ENCODE results near the gene RREB1.

Gene RREB1

GRCh38 chr6:7127680-7128079 is 19.9 kb downstream of the RREB1 start:
- in situ Hi-C loops (cut with MboI; ENCODE audit: low sequenced_read_pairs, unreplicated experiment): no loop called here

GRCh38 chr6:7129360-7129759 is 21.6 kb downstream of the RREB1 start:
- TF ChIP-seq CTCF (IDR thresholded peaks at IDR 0.05; ENCODE audit: borderline replicate concordance, control extremely low read depth, extremely low read depth, insufficient read depth, missing control alignments): no peak
- in situ Hi-C loops (cut with MboI; ENCODE audit: low sequenced_read_pairs, unreplicated experiment): no loop called here

More at GRCh38 chr6:7127680-7128079, 19.9 kb downstream of the RREB1 start:
- DNase-seq (ENCODE audit: low spot score): no peak
- no peak for TF ChIP-seq CTCF (IDR thresholded peaks at IDR 0.05; ENCODE audit: borderline replicate concordance, control extremely low read depth, extremely low read depth, insufficient read depth, missing control alignments)

GRCh38 chr6:7129784-7130569 is 22.2 kb downstream of the RREB1 start:
- in situ Hi-C loops (cut with MboI; ENCODE audit: low sequenced_read_pairs, unreplicated experiment): no loop called here
- no peak for TF ChIP-seq CTCF (IDR thresholded peaks at IDR 0.05; ENCODE audit: borderline replicate concordance, control extremely low read depth, extremely low read depth, insufficient read depth, missing control alignments)
- no peak for DNase-seq (ENCODE audit: low spot score)

More at GRCh38 chr6:7129360-7129759, 21.6 kb downstream of the RREB1 start:
- no peak for DNase-seq (ENCODE audit: low spot score)

GRCh38 chr6:7131390-7131789 is 23.6 kb downstream of the RREB1 start:
- no peak for TF ChIP-seq CTCF (IDR thresholded peaks at IDR 0.05; ENCODE audit: borderline replicate concordance, control extremely low read depth, extremely low read depth, insufficient read depth, missing control alignments)
- in situ Hi-C loops (cut with MboI; ENCODE audit: low sequenced_read_pairs, unreplicated experiment): no loop called here
- DNase-seq (ENCODE audit: low spot score): no peak

- in situ Hi-C loops (cut with MboI; ENCODE audit: low sequenced_read_pairs, unreplicated experiment): no loop called here
- no peak for TF ChIP-seq CTCF (IDR thresholded peaks at IDR 0.05; ENCODE audit: borderline replicate concordance, control extremely low read depth, extremely low read depth, insufficient read depth, missing control alignments)
- DNase-seq (ENCODE audit: low spot score): no peak
Observed at GRCh38 chr6:7132398-7133035, 24.8 kb downstream of the RREB1 start.

- DNase-seq (ENCODE audit: low spot score): no peak
- no peak for TF ChIP-seq CTCF (IDR thresholded peaks at IDR 0.05; ENCODE audit: borderline replicate concordance, control extremely low read depth, extremely low read depth, insufficient read depth, missing control alignments)
- in situ Hi-C loops (cut with MboI; ENCODE audit: low sequenced_read_pairs, unreplicated experiment): no loop called here
Observed at GRCh38 chr6:7134999-7135745, 27.4 kb downstream of the RREB1 start.

Data from GM13976 (cell line).